NCI-H1048 (cell line): Measurements from ENCODE around the gene NIP7.
"Not testable (repeated sequence)": the region's sequence is repeated elsewhere in the genome, so short reads cannot be mapped to it uniquely, and the experiment has no call there.

ENCODE experiments used
- DNase-seq: peaks from one replicate; lab custom pipeline; 2025; lab: John Stamatoyannopoulos, UW

The NIP7 gene

GRCh38 chr16:69339289-69340094 is at the start of gene NIP7, which contains the start of gene COG8:
NIP7 (plus strand) TSS chr16:69339772; CDS start chr16:69339830, 58 bp downstream.
COG8 (minus strand) TSS chr16:69339564; CDS start chr16:69339552, 12 bp downstream.
- DNase-seq, result peak; percentile 76

GRCh38 chr16:69291657-69292056 is 47.9 kb upstream of the NIP7 start:
- not testable (repeated sequence) for DNase-seq

GRCh38 chr16:69293401-69293800 is 46.2 kb upstream of the NIP7 start:
- DNase-seq, result no peak

GRCh38 chr16:69294051-69294450 is 45.5 kb upstream of the NIP7 start:
- no peak for DNase-seq

- not testable (repeated sequence) for DNase-seq
Observed at GRCh38 chr16:69296771-69297170, 42.8 kb upstream of the NIP7 start.

GRCh38 chr16:69298261-69298660 is 41.3 kb upstream of the NIP7 start:
- DNase-seq, result no peak

GRCh38 chr16:69301187-69301586 is 38.4 kb upstream of the NIP7 start:
- DNase-seq, result no peak

- DNase-seq, result no peak
Observed at GRCh38 chr16:69301861-69302260, 37.7 kb upstream of the NIP7 start.

- DNase-seq, result no peak
Observed at GRCh38 chr16:69302301-69302700, 37.3 kb upstream of the NIP7 start.

- DNase-seq, result no peak
Observed at GRCh38 chr16:69306031-69306430, 33.5 kb upstream of the NIP7 start.

- DNase-seq, result no peak
Observed at GRCh38 chr16:69307091-69307490, 32.5 kb upstream of the NIP7 start.

GRCh38 chr16:69307856-69308255 is 31.7 kb upstream of the NIP7 start:
- no peak for DNase-seq

- no peak for DNase-seq
Observed at GRCh38 chr16:69309316-69309715, 30.3 kb upstream of the NIP7 start.

GRCh38 chr16:69310653-69311532 is 28.7 kb upstream of the NIP7 start, which contains the start of gene VPS4A:
VPS4A (plus strand) TSS chr16:69311350; CDS start chr16:69311512, 162 bp downstream.
- DNase-seq, result peak; percentile 19

- no peak for DNase-seq
Observed at GRCh38 chr16:69311533-69312387, 27.8 kb upstream of the NIP7 start.

- no peak for DNase-seq
Observed at GRCh38 chr16:69313469-69313868, 26.1 kb upstream of the NIP7 start.

- no peak for DNase-seq
Observed at GRCh38 chr16:69314534-69314933, 25.0 kb upstream of the NIP7 start.

- DNase-seq, result no peak
Observed at GRCh38 chr16:69315486-69316311, 23.9 kb upstream of the NIP7 start.

- DNase-seq, result no peak
Observed at GRCh38 chr16:69316595-69317034, 23.0 kb upstream of the NIP7 start.

GRCh38 chr16:69318177-69318910 is 21.2 kb upstream of the NIP7 start:
- DNase-seq, result no peak
